Left colon (tissue), 2 donors: ENCODE measurements around the gene PILRA. TPM values are rescaled to one million over a fixed set of nuclear protein-coding genes. Genes with fewer than 3 reads are reported as not detected.
"Not testable (repeated sequence)": the region's sequence is repeated elsewhere in the genome, so short reads cannot be mapped to it uniquely, and the experiment has no call there.

Experiments
- ATAC-seq: fragments of 200-7000 bp; cut with Tn5 transposase; one replicate; pipeline ENCODE4 v1.9.1; 2020; ENCODE audit warnings: mild to moderate bottlenecking, moderate library complexity
- DNase-seq, 2 donors: peaks; one replicate each; pipeline ENCODE4 v3.0.0-alpha.2; 2020
- intact Hi-C, 2 donors: fragments of 100-400 bp; cut with DNase I in 1 of 2; cut with micrococcal nuclease in 1 of 2; formaldehyde crosslinking; loops; one replicate each; pipeline versions ENCODE4 v1.11.2 to v1.14.0; 2022; cut with DNase I, micrococcal nuclease
- total RNA-seq, 2 donors: library from RNA; stranded (reverse); fragmentation: NEBNext Ultra II Directional; extraction: Animal tissue kit (Norgen Biotek cat#: 25700); gene quantifications; one replicate each; pipeline ENCODE4 v1.2.1, GENCODE V29; 2021
- donor health status: DM: no; HTN: no; CAD: no.
- donor health status: DM: yes; HTN: yes; CAD: no.

The PILRA gene
- total RNA-seq, 2 donors from 2014 or later, result 1.9 to 5.2 TPM

DNA sequence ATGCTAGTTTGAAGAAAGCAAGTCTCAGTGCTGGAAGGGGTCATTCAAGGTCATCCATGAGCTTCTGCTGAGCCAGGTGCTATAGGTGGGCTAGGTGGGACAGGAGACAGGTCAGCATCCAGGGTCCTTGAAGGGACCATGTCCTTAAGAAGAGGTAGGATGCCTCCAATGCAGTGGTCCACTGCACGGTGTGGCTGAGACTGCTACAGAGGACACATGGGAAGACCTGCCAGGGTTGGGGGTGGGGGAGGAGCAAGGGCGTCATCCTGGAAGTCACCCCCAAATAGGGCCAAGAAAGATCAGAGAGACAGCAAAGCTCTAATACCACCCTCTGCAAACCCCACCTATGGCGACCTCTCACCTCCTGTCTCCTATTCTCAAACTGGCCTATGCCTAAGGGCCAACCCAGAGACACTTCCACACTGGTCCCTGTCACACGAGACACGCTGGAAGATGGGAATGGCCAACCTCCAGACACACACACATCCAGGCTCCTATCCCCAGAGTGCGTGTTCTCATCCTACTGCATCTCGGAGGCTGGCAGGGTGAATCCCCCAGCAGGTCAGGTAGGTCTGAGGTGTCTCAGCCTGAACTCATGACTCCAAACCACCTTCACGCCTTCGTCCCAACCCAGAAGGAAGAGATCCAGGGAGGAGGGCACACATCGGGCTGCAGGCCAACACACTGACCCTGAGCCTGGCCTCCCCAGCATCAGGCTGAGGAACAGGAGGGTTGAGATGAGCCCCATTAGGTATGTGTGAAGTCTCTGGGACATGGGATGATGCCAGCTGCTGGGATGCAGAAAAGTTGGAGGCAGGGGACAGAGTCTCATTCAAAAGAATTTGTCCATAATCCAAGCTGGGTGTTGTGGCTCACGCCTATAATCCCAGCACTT, 68.6 kb downstream of the PILRA start:
- DNase-seq, result no peak
- no peak for ATAC-seq

DNA sequence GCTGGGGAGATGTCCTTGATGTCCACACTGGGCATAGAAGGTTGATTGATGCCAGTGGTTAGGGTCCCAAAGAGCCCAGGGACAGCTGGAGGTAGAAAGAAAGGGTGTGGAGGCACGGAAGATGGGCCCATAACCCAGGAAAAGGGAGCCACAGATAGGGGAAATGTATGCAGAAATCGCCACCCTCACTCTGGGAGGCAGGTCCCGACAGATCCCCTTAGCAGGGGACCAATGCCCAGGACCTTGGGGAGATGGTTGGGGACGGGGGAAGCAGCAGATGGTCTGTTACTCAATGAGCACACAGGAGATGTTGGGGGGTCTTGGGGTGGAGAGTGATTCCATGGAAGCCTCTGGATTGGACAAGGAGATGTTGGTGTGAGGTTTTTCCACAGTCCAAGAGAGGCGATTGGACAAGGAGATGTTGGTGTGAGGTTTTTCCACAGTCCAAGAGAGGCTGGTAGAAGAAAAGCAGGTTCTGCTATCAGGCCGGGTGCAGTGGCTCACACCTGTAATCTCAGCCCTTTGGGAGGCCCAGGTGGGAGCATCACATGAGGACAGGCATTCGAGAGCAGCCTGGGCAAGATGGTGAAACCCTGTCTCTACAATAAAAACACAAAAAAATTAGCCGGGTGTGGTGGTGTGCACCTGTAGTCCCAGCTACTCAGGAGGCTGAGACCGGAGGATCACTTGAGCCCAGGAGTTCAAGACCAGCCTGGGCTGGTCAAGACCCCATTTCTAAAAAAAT, 70.0 kb downstream of the PILRA start:
- intact Hi-C loops, result no loop called here
- no peak for ATAC-seq
- no peak for DNase-seq

More for the DNA sequence above, 68.6 kb downstream of the PILRA start:
- intact Hi-C loops, result no loop called here

DNA sequence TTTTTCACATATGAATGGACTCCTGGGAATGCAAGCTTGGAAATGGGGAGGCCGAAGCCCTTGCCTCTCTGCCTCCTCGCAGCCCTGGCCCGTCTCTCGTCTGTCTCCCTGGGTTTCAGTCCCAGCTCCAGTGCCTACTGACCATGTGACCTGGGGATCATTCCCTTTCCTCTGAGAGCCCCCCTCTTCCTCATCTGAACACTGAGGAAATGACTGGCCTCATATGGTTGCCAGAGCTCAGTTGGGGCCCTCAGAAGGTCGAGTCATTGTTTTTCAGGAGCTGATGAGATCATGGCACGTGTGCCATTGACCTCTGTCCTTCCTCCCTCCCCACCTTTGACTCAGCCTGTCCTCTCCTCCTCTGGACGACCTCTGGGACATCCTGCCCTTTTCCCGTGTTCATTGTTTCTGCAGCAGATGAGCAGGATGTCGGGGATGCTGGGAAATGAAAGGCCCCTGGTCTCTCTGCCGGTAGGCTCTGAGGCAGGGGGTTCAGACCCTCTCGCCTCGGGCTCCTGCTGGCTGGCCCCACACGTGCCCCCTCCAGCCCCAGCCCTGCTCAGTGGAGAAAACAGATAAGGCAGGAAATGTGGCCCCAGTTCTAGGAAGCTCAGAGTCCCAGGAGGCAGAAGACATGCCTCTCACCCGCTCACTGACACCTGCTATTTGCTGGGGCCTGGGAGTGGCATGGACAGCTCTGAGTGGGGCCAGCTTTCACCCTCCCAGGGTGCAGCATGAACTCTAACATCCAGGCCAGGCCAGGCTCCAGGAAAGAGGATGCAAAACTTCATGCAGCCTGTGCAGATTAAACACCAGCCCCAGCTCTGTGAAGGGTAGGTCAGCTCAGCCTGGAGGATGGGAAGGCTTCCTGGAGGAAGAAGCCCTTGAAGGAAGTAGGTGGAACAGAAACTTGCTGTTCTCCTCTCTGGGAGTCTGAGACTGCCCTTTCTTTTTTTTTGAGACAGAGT, 71.3 kb downstream of the PILRA start:
- intact Hi-C loops, result no loop called here
- ATAC-seq (peak; percentile 80), DNase-seq (peak in 1 of 2 donors; percentile 11)

DNA sequence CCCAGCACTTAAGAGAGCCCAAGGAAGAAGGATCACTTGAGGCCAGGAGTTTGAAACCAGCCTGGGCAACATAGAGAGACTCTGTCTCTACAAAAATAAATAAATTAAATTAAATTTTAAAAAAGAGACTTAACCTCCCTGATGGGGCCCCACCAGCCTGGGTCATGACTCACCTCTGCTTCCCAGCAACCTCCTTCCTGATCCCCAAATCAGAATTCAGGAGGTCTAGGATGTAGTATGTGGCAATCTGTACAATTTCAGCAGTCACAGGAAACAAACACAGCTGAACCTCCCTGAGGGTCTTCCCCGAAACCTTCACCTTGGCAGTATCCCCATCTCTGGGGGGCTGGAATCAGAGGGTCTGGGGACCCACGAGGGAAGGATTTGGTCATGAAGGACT, 72.8 kb downstream of the PILRA start:
- DNase-seq (no peak), ATAC-seq (no peak)
- intact Hi-C loops, result no loop called here

DNA sequence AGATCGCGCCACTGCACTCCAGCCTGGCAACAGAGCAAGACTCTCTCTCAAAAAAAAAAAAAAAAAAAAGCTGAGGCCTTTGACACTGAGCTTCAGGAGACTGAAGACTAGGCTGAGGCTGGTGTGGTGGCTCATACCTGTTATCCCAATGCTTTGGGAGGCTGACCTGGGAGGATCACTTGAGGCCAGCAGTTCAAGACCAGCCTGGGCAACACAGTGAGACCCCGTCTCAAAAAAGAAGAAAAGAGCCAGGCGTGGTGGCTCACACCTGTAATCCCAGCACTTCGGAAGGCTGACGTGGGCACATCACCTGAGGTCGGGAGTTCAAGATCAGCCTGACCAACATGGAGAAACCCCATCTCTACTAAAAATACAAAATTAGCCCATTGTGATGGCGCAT, 74.1 kb downstream of the PILRA start:
- intact Hi-C loops, ATAC-seq, DNase-seq: not testable (repeated sequence)

DNA sequence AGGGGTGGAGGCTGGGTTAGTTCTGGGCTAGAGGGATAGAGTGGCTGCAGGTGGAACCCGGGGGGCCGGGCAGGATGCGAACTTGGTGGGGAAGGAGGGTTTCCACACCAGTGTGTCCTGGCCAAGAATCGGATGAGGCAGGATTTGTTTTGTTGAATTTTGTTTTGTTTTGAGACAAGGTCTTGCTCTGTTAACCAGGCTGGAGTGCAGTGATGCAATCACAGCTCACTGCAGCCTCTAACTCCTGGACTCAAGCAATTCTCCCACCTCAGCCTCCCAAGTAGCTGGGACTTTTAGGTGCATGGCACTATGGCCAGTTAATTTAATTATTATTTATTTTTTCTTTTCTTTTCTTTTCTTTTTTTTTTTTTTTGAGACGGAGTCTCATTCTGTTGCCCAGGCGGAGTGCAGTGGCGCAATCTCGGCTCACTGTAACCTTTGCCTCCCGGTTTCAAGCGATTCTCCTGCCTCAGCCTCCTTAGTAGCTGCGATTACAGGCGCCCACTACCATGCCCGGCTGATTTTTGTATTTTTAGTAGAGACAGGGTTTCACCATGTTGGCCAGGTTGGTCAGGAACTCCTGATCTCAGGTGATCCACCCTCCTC, 76.0 kb downstream of the PILRA start:
- ATAC-seq, result no peak
- intact Hi-C loops, result no loop called here
- DNase-seq, result no peak

Other genes starting within 250 kb of the PILRA start
- 1 to 10 TPM; 2.7 to 3.9 TPM for gene MBLAC1, start 246.5 kb upstream of the PILRA start, total RNA-seq
- 100 to 1,000 TPM; 224 to 268 TPM for gene LAMTOR4, start 224.6 kb upstream of the PILRA start, total RNA-seq
- gene TRAPPC14, start 214.8 kb upstream of the PILRA start, total RNA-seq, result 10 to 100 TPM; 54.9 to 62.1 TPM
- 10 to 100 TPM in 1 of 2 donors, 1 to 10 TPM in 1; 8.0 to 10.9 TPM for gene GAL3ST4, start 204.9 kb upstream of the PILRA start, total RNA-seq
- 1 to 10 TPM; 4.0 to 5.7 TPM for gene GPC2, start 196.1 kb upstream of the PILRA start, total RNA-seq
- 1 to 10 TPM; 1.2 to 2.0 TPM for gene STAG3, start 195.6 kb upstream of the PILRA start, total RNA-seq
- 1 to 10 TPM in 1 of 2 donors, not detected in 1; 1.1 TPM for gene PVRIG, start 153.5 kb upstream of the PILRA start, total RNA-seq
- gene SPDYE3, start 65.8 kb upstream of the PILRA start, total RNA-seq, result not detected
- gene PILRB, start 15.4 kb upstream of the PILRA start, total RNA-seq, result 10 to 100 TPM; 36.1 to 45.0 TPM
- 1 to 10 TPM; 1.2 to 1.6 TPM for gene ZCWPW1, start 55.2 kb downstream of the PILRA start, total RNA-seq
- 10 to 100 TPM; 27.4 to 30.2 TPM for gene MEPCE, start 56.3 kb downstream of the PILRA start, total RNA-seq
- gene PPP1R35, start 63.0 kb downstream of the PILRA start, total RNA-seq, result 10 to 100 TPM; 32.6 to 35.3 TPM
- gene SPACDR, start 90.8 kb downstream of the PILRA start, total RNA-seq, result under 1 TPM; 0.31 to 0.39 TPM
- gene TSC22D4, start 105.7 kb downstream of the PILRA start, total RNA-seq, result 10 to 100 TPM; 45.9 to 57.2 TPM
- gene NYAP1, start 110.4 kb downstream of the PILRA start, total RNA-seq, result under 1 TPM; 0.27 to 0.47 TPM
- 10 to 100 TPM; 65.0 to 75.5 TPM for gene AGFG2, start 165.7 kb downstream of the PILRA start, total RNA-seq
- gene SAP25, start 200.4 kb downstream of the PILRA start, total RNA-seq, result 1 to 10 TPM; 1.1 TPM
- 10 to 100 TPM; 66.4 to 69.0 TPM for gene LRCH4, start 212.6 kb downstream of the PILRA start, total RNA-seq
- under 1 TPM; 0.34 to 0.58 TPM for gene FBXO24, start 212.8 kb downstream of the PILRA start, total RNA-seq
- 10 to 100 TPM in 1 of 2 donors, 1 to 10 TPM in 1; 8.1 to 15.4 TPM for gene PCOLCE, start 228.9 kb downstream of the PILRA start, total RNA-seq
- 10 to 100 TPM; 15.3 to 18.6 TPM for gene MOSPD3, start 239.1 kb downstream of the PILRA start, total RNA-seq